ENCODE results near the gene HMGB1.
"Not testable (repeated sequence)": the region's sequence is repeated elsewhere in the genome, so short reads cannot be mapped to it uniquely, and the experiment has no call there.

The HMGB1 gene

DNA sequence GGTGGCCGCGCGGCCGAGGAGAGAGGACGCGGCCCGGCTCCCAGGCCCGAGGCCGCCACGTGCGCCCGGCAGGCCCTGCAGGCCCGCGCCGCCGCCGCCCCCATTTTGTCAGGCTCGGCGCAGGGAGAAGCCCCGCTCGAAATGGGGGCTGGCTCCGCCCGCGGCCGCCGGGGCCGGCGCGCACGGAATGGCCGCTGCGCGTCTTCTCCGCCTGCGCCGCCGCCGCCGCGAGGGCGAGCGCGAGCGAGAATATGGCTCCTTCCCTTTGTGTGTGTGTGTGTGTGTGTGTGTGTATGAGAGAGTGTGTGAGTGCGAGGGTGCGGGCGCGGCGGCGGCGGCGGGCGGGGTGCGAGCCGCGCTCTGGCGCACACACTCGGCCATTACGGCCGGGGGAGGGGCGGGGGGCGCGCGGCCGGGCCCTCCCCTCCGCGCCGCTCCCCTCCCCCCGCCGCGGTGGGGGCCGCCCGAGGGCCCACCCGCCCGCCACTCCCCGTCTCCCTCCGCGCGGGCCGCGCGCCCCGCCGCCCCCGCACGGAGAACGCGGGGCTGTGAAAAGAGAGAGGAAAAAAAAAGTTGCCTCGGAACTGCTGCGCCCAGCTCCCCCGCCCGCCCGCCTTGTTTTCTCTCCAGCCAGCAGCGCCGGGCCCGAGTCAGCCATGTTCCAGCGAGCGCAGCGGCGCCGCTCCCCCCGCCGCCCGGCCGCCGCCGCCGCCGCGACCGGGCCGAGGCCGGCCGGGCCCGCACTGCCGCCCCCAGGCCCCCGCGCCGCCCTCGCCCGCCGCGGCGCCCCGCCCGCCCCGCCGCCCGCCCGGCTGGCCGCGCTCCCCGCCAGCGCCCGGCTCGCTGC is 1.0 kb downstream of the HMGB1 start:
- DNase-seq = peak; percentile 84

DNA sequence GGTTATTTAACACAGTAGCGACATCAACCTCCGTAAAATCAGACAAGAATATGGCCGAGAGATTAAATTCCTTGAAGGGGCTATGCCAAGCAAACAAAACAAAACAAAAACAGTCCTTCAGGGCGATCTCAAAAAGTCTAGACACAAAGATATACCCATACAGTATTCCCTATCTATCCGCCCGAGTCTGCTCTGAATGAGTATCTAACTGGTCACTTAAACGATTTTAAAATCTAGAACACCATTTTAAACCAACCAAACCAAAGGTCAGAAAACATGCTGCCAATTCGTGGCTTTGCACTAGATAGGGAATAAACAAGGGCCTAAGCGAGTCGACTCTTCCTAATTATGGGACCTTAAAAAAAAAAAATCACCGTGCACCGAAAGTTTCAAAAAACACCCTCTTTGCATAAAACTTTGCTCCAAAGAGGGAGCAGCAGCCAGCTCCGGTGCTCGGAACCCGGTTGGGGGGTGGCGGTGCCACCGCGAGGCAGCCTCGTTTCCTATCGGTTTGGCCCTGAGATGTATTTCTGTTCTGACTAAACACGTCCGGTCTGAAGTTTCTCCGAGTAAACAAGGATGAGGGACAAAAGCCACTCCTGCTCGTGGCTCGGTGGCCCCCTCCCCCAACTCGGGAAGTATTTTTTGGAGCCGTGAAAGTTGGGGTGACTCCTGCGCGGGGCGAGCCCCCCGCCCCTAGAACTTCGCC is 1.8 kb downstream of the HMGB1 start:
- DNase-seq = peak; percentile 79

DNA sequence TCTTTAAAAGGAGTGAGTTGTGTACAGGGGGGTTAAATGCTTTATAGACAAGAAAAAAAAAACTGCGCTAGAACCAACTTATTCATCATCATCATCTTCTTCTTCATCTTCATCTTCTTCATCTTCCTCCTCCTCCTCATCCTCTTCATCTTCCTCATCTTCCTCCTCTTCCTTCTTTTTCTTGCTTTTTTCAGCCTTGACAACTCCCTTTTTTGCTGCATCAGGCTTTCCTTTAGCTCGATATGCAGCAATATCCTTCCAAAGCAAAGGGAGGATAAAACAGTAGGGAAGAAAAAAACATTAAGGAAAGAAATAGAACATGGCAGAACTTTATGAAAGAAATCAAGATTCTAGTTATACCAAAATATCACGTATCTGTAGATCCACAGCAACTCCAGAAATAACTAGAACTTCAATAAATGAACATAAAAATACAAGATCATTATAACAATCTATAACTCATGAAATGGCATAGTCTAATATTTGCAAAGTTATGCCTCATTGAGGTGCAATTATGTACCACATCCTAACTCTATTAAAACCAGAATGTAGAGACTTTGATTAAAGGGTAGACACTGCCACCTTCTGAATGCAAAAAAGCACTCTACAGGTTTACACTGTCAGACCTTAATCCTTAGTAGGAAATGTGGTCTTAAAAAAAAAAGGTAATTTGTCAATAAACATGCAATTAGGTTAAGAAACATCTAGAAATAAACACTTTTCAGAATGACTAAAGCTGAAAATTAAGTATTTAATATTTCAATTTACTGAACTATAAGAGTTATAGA is 4.3 kb downstream of the HMGB1 start:
- DNase-seq = not testable (repeated sequence)

- no peak for DNase-seq
Observed at GRCh38 chr13:30457306-30457891, 8.3 kb downstream of the HMGB1 start.

DNA sequence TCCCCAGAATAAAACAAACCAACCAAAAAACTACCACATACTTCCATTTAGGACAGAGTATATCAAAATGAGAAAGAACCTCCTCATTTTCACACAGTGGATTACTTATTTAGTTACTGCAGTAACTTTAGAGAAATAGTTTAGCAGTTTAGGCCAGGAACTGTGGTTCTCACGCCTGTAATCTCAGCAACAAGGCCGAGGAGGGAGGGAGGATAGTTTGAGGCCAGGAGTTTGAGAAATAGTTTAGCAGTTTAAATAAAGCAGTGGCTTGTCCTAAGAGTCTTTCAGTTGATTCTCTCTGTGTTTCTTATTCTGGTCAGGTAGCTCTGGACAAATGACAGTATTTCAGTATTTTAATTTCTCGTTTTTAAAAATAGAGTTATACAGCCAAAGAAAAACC is 9.4 kb downstream of the HMGB1 start:
- DNase-seq = no peak

DNA sequence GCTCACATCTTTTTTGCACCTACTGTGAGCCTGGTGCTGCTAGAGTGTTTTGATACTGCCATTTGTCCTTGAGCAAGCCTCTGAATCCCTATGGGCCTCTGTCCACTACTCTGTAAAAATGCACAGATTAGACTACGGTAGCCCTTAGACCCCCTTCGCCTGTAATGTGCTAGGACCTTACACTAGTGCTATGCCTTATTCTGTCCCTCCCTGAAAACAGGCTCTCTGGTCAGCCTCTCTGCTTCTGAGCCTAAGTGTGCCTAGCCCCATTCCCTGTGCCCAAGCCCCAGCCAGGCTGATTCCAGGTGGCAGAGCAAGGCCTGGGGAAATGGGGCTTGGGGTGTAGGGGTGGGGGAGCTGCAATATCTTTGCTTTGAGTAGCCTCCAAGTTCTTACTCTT is 10.7 kb downstream of the HMGB1 start:
- no peak for DNase-seq

GRCh38 chr13:30453727-30454126 is 12.0 kb downstream of the HMGB1 start:
- no peak for DNase-seq

- not testable (repeated sequence) for DNase-seq
Observed at GRCh38 chr13:30451476-30451875, 14.3 kb downstream of the HMGB1 start.

DNA sequence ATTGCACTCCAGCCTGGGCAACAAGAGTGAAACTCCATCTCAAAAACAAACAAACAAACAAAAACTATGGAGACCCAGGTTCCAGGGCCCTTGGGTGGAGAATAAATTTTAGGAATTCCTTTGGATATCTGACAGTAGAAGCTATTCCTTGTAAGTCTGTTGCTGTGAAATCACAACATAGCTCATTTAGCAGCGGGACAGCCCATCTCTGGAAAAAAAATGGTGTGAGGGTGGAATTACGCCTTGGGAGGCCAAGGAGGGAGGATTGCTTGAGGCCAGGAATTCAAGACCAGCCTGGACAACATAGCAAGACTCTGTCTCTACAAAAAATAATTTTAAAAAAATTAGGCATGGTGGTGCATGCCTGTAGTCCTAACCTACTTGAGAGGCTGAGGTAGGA is 15.7 kb downstream of the HMGB1 start:
- DNase-seq = no peak

GRCh38 chr13:30448441-30448840 is 17.3 kb downstream of the HMGB1 start:
- no peak for DNase-seq

DNA sequence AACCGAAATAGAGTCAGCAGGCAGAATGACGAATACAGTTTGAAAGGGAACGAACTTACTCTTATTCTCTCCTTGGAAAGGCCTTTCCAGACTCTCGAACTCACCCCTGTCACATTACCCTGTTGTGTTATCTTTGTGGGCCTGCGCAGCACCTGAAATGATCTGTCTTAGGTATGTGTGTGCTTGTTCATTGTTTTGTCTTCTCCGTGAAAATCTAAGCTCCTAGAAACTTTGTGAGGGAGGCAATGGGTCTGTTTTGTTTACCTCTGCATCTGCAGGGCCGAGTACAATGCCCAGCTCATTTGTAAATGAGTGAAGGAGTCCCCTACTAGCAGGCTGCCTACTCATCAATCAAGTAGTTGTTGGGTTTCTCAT is 19.6 kb downstream of the HMGB1 start:
- no peak for DNase-seq

- DNase-seq = no peak
Observed at GRCh38 chr13:30443957-30444404, 21.8 kb downstream of the HMGB1 start.

DNA sequence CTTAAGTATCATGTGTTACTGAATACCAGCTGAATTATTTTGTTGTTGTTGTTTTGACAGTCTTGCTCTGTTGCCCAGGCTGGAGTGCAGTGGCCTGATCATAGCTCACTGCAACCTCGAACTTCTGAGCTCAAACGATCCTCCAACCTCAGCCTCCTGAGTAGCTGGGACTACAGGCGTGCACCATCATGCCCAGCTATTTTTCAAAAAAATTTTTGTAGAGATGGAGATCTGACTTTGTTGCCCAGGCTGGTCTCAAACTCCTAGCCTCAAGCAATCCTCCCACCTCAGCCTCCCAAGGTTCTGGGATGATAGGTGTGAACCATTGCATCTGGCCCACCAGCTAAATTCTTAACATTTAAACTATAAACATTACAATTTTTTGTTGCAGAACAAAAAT is 22.2 kb downstream of the HMGB1 start:
- not testable (repeated sequence) for DNase-seq

GRCh38 chr13:30442926-30443325 is 22.8 kb downstream of the HMGB1 start:
- no peak for DNase-seq

GRCh38 chr13:30440910-30441703 is 24.6 kb downstream of the HMGB1 start:
- DNase-seq = no peak

- DNase-seq = no peak
Observed at GRCh38 chr13:30438286-30438685, 27.4 kb downstream of the HMGB1 start.

- no peak for DNase-seq
Observed at GRCh38 chr13:30437177-30437576, 28.6 kb downstream of the HMGB1 start.

DNA sequence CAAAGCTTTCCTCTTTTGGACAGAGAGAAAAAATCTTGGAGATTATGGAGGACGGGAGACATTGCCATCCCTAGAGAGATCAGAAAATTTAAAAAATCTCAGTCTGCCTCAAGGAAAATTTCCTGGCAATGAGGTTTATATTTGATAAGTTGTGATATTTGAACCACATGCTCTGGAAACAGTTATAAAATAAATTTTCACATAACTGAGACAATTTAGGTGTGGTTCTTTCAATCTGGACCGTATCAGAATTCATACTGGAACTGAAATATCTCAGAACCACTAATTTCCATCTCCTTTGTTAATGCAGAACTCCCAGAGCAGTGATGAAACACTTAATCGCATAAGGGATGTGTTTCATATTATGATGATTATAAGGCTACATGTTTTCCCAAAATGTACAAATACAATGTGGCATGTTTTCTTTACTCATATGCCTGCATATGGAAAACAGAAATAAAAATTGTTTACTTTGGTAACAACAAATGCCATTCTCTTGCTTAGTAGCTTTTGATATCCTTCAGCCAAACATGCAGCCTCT is 29.8 kb downstream of the HMGB1 start:
- no peak for DNase-seq

GRCh38 chr13:30431269-30431940 is 34.3 kb downstream of the HMGB1 start:
- no peak for DNase-seq

- peak; percentile 36 for DNase-seq
Observed at GRCh38 chr13:30429721-30430694, 35.7 kb downstream of the HMGB1 start.
